Neural crest cell (in vitro differentiated cells): ENCODE results near the gene GIPC2. TPM values are rescaled to one million over a fixed set of nuclear protein-coding genes. Genes with fewer than 3 reads are reported as not detected.
"Not testable (repeated sequence)": the region's sequence is repeated elsewhere in the genome, so short reads cannot be mapped to it uniquely, and the experiment has no call there.

Experiments
- DNase-seq: peaks from one replicate; pipeline ENCODE4 v3.0.0; 2021; ENCODE audit warnings: low read depth, mixed read lengths, low spot score
- H3K27ac Mint-ChIP-seq: one replicate; pipeline ENCODE4 v1.8.0; 2021; ENCODE audit warnings: mild to moderate bottlenecking, mixed read lengths; ENCODE audit not compliant: unreplicated experiment
- H3K27me3 Mint-ChIP-seq: 2 replicates; pipeline ENCODE4 v1.8.0; 2021; ENCODE audit warnings: low read depth, mild to moderate bottlenecking, mixed read lengths
- H3K36me3 Mint-ChIP-seq: 2 replicates; pipeline ENCODE4 v1.8.0; 2021; ENCODE audit warnings: low read depth, mild to moderate bottlenecking, mixed read lengths
- H3K4me1 Mint-ChIP-seq: 2 replicates; pipeline ENCODE4 v1.8.0; 2021; ENCODE audit warnings: mixed read lengths
- H3K4me3 Mint-ChIP-seq: one replicate; pipeline ENCODE4 v1.8.0; 2021; ENCODE audit warnings: mild to moderate bottlenecking, mixed read lengths
- H3K9me3 Mint-ChIP-seq: 2 replicates; pipeline ENCODE4 v1.8.0; 2021; ENCODE audit warnings: mixed read lengths
- CTCF ChIP-seq: fragments of 200-600 bp; sonication (generic); conservative IDR thresholded peaks from 2 replicates; pipeline ENCODE4 v1.5.0; 2021; ENCODE audit warnings: antibody characterized with exemption, mild to moderate bottlenecking
- total RNA-seq: library from RNA; stranded (reverse); gene quantifications from 2 replicates; pipeline ENCODE4 v1.2.1, GENCODE V29; 2021

GIPC2 gene
- total RNA-seq, 1 donor from 2014 or later: not detected

GRCh38 chr1:78096976-78097375 is 51.2 kb downstream of the GIPC2 start:
- no peak for TF ChIP-seq CTCF
- no peaks in the 10 kb centered on the region for H3K36me3 Mint-ChIP-seq

GRCh38 chr1:78101051-78101450 is 55.3 kb downstream of the GIPC2 start:
- Mint-ChIP-seq H3K36me3 (no peaks in the 10 kb centered on the region), H3K4me3 (no peak overlapping the region), H3K4me1 (no peaks in the 10 kb centered on the region), H3K9me3 (no peaks in the 10 kb centered on the region), H3K27ac (no peak overlapping the region), H3K27me3 (no peaks in the 10 kb centered on the region)
- no peak for DNase-seq
- TF ChIP-seq CTCF: no peak

More at GRCh38 chr1:78096976-78097375, 51.2 kb downstream of the GIPC2 start:
- Mint-ChIP-seq H3K27me3 (no peaks in the 10 kb centered on the region), H3K9me3 (no peaks in the 10 kb centered on the region), H3K4me3 (no peak overlapping the region), H3K27ac (no peak overlapping the region), H3K4me1 (no peaks in the 10 kb centered on the region)
- no peak for DNase-seq

- H3K4me1 Mint-ChIP-seq: no peaks in the 10 kb centered on the region
- H3K27me3 Mint-ChIP-seq: no peaks in the 10 kb centered on the region
- DNase-seq: no peak
- no peaks in the 10 kb centered on the region for H3K9me3 Mint-ChIP-seq
- no peaks in the 10 kb centered on the region for H3K36me3 Mint-ChIP-seq
- no peak overlapping the region for H3K4me3 Mint-ChIP-seq
- TF ChIP-seq CTCF: no peak
- H3K27ac Mint-ChIP-seq: no peak overlapping the region
These were observed 55.7 kb downstream of the GIPC2 start for GRCh38 chr1:78101514-78101913.

- TF ChIP-seq CTCF: no peak
- Mint-ChIP-seq H3K27me3 (no peaks in the 10 kb centered on the region), H3K27ac (no peak overlapping the region), H3K4me1 (no peaks in the 10 kb centered on the region), H3K36me3 (no peaks in the 10 kb centered on the region), H3K4me3 (no peak overlapping the region), H3K9me3 (no peaks in the 10 kb centered on the region)
- no peak for DNase-seq
These were observed 56.3 kb downstream of the GIPC2 start for GRCh38 chr1:78102082-78102481.

- DNase-seq: no peak
- Mint-ChIP-seq H3K36me3 (no peaks in the 10 kb centered on the region), H3K27me3 (no peaks in the 10 kb centered on the region), H3K4me1 (no peaks in the 10 kb centered on the region), H3K4me3 (no peak overlapping the region), H3K9me3 (no peaks in the 10 kb centered on the region), H3K27ac (no peak overlapping the region)
- no peak for TF ChIP-seq CTCF
These were observed 57.1 kb downstream of the GIPC2 start for GRCh38 chr1:78102916-78103315.

- H3K4me1 Mint-ChIP-seq: no peaks in the 10 kb centered on the region
- no peak overlapping the region for H3K4me3 Mint-ChIP-seq
- no peaks in the 10 kb centered on the region for H3K27me3 Mint-ChIP-seq
- no peaks in the 10 kb centered on the region for H3K36me3 Mint-ChIP-seq
- H3K9me3 Mint-ChIP-seq: no peaks in the 10 kb centered on the region
- TF ChIP-seq CTCF: no peak
- H3K27ac Mint-ChIP-seq: peak overlapping the region; percentile 51
- no peak for DNase-seq
These were observed 58.6 kb downstream of the GIPC2 start for GRCh38 chr1:78104322-78104721.

GRCh38 chr1:78109659-78110058 is 63.9 kb downstream of the GIPC2 start:
- not testable (repeated sequence) for H3K4me1 Mint-ChIP-seq, H3K27ac Mint-ChIP-seq, H3K9me3 Mint-ChIP-seq, H3K27me3 Mint-ChIP-seq, H3K36me3 Mint-ChIP-seq, DNase-seq, H3K4me3 Mint-ChIP-seq
